Endothelial cell of hepatic sinusoid (primary cell): ENCODE data around the gene BTBD19.
"Not testable (repeated sequence)": the region's sequence is repeated elsewhere in the genome, so short reads cannot be mapped to it uniquely, and the experiment has no call there.

Experiments used
- in situ Hi-C: cut with HindIII; loops from 2 replicates; pipeline ENCODE4 v1.10.0; 2017; ENCODE audit warnings: low sequenced_read_pairs

Gene BTBD19, protein sequence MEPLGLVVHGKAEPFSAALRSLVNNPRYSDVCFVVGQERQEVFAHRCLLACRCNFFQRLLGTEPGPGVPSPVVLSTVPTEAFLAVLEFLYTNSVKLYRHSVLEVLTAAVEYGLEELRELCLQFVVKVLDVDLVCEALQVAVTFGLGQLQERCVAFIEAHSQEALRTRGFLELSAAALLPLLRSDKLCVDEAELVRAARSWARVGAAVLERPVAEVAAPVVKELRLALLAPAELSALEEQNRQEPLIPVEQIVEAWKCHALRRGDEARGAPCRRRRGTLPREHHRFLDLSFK

GRCh38 chr1:44808063-44808937, at the start of gene BTBD19:
Gene BTBD19 (plus strand): TSS chr1:44808523. CDS start chr1:44808821, 298 bp downstream.
- in situ Hi-C loops = no loop called here

- in situ Hi-C loops = no loop called here
Observed at GRCh38 chr1:44759077-44759476, 49.2 kb upstream of the BTBD19 start.

DNA sequence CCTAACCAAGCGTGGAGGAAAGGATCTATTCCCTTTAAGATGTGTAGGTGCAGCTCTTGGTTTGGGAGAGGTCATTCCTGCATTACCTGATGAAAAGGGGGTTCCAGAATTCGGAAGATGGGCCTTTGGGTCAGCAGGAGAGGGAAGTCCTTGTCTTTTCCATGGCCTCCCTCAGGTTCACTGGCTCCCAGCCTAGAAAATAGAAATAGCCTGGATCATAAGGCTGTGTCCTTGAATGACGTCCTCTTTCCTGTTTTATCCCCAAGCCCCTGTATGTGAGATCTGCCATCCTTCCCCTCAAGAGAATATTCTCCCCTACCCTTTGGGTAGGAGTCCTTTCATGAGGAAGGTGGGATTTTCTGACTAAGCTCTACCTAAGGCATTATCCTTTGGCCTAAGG, 47.4 kb upstream of the BTBD19 start:
- in situ Hi-C loops = no loop called here

DNA sequence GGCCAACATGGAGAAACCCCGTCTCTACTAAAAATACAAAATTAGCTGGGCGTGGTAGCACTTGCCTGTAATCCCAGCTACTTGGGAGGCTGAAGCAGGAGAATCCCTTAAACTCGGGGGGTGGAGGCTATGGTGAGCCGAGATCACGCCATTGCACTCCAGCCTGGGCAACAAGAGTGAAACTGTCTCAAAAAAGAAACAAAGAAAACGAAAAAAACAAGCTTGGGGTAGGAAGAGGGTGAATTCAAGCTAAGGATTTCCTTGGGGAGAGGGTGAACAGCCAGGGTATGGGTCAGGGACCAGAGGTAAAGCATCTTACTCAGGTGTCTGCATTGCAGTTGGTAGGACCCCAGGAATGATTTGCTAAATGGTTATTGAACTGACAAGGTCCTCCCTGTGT, 41.9 kb upstream of the BTBD19 start:
- in situ Hi-C loops = not testable (repeated sequence)

GRCh38 chr1:44775078-44775929, 33.0 kb upstream of the BTBD19 start, which contains the start of gene RPS8:
Gene RPS8 (plus strand): TSS chr1:44775540. CDS start chr1:44775597, 57 bp downstream.
- in situ Hi-C loops = loop anchor here (5.0 kb wide), 1 partner anchor 48 kb away; no protein-coding TSS in a partner anchor

DNA sequence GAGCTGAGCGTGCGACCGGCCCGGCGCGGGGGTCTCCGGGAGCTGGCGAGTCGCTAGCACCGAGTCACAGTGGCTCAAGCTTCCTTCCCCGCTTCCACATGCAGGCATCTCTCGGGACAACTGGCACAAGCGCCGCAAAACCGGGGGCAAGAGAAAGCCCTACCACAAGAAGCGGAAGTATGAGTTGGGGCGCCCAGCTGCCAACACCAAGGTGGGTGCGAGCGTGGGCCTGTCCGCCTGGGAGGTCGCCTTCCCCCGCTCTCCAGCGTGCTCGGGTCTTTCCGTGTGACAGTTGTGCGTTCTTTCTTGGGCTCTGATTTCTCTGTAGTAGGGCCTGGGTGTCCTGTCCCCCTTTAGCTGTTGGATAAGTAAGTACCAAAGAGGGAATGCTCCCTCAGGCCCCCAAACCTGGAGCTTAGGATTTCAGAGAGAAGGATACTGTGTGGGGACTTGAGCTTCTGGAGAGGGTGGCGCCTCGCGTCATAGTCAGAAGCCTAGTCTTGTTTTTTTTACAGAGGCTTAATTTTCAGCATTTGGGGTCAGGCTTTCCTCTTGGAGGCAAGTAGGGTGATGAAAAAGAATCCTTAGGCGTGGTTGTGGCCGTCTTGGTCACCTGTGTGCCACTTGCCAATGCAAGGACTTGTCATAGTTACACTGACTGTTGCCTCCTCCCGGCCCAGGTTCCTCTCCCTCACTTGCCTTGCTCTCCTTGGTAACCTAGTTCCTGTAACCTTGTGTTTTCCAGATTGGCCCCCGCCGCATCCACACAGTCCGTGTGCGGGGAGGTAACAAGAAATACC, 32.2 kb upstream of the BTBD19 start:
- in situ Hi-C loops = loop anchor here (5.0 kb wide), 1 partner anchor 49 kb away; no protein-coding TSS in a partner anchor

DNA sequence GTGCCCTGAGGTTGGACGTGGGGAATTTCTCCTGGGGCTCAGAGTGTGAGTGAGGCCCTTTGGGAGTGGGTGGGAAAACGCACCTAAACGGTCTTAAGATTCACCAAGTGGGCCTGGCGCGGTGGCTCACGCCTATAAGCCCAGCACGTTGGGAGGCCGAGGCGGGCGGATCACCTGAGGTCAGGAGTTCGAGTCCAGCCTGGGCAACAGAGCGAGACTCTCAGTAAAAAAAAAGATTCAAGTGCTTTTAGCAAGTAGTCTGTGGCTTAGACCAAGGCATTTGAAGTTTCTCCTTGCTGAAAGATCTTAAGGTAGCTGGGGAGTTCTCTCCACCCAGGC, 31.6 kb upstream of the BTBD19 start:
- in situ Hi-C loops = loop anchor here (5.0 kb wide), 1 partner anchor 49 kb away; no protein-coding TSS in a partner anchor

GRCh38 chr1:44777547-44777946, 30.8 kb upstream of the BTBD19 start:
- in situ Hi-C loops = loop anchor here (5.0 kb wide), 1 partner anchor 50 kb away; no protein-coding TSS in a partner anchor

- in situ Hi-C loops = loop anchor here (5.0 kb wide), 1 partner anchor 51 kb away; no protein-coding TSS in a partner anchor
Observed at GRCh38 chr1:44777969-44778635, 30.2 kb upstream of the BTBD19 start.

DNA sequence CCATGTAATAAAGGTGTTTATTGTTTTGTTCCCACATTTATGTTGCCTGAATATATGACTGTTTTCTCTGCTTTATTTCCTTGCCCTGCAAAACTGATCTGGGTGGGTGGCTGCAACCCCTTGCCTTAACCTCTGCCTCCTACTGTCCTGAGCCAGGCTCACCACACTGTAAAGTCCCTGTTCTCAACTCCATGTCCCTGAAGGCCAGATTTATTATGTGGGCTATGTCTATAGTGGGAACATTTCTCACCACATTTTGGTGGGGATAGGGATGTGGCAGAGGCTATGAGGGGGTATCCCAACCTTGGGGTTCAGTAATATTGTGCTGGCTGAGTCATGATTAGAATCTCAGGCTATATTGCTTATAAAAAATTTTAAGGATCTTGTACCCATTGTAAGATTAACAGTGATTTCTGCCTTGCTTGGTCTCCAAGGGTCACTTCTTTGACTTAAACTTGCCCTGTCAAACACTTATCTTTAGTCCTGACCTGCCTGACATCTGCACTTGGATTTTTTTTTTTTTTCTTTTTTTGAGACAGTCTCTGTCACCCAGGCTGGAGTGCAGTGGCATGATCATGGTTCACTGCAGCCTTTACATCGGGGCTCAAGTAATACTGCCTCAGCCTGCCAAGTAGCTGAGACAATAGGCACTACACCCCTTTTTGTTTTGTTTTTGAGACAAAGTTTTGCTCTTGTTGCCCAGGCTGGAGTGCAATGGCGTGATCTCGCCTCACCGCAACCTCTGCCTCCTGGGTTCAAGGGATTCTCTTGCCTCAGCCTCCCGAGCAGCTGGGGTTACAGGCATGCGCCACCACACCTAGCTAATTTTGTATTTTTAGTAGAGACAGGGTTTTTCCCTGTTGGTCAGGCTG, 29.4 kb upstream of the BTBD19 start:
- in situ Hi-C loops = loop anchor here (5.0 kb wide), 1 partner anchor 52 kb away; no protein-coding TSS in a partner anchor

DNA sequence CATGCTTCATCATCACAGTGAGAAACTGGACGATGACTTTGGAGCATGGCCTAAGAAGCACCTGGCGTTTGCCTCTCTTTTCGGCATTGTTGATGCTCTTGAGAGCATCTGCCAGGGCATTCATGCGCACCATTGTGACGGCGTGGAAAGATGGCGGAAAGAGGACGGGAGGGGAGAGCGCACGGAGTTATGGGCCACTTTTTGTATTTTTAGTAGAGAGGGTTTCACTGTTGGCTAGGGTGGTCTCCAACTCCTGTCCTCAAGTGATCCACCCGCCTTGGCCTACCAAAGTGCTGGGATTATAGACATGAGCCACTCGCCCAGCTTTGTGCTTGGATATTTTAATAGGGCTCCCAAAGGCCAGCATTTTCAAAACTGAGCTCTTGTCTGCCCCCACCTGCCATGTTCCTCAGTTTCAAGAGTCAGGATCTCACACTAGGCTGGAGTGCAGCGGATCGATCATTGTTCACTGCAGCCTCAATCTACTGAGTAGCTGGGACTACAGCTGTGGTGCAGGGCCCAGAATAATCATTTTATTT, 27.7 kb upstream of the BTBD19 start:
- in situ Hi-C loops = no loop called here

DNA sequence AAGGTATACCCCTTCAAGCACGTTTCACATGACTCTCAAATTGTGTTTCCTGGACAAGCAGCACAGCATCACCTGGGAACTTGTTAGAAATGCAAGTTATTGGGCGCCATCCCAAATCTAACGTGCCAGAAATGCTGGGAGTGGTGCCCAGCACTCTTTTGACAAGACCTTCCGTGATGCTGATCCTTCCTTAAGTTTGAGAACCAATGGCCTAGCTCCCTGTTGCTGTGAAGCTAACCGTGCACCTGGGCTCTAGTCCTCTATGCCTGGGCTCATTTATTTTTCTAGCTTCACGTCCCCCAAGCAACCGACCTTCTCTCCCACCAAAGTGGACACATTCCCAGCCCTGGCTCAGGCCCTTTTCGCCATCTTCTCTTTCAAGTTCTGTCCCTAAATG, 24.6 kb upstream of the BTBD19 start:
- in situ Hi-C loops = no loop called here

DNA sequence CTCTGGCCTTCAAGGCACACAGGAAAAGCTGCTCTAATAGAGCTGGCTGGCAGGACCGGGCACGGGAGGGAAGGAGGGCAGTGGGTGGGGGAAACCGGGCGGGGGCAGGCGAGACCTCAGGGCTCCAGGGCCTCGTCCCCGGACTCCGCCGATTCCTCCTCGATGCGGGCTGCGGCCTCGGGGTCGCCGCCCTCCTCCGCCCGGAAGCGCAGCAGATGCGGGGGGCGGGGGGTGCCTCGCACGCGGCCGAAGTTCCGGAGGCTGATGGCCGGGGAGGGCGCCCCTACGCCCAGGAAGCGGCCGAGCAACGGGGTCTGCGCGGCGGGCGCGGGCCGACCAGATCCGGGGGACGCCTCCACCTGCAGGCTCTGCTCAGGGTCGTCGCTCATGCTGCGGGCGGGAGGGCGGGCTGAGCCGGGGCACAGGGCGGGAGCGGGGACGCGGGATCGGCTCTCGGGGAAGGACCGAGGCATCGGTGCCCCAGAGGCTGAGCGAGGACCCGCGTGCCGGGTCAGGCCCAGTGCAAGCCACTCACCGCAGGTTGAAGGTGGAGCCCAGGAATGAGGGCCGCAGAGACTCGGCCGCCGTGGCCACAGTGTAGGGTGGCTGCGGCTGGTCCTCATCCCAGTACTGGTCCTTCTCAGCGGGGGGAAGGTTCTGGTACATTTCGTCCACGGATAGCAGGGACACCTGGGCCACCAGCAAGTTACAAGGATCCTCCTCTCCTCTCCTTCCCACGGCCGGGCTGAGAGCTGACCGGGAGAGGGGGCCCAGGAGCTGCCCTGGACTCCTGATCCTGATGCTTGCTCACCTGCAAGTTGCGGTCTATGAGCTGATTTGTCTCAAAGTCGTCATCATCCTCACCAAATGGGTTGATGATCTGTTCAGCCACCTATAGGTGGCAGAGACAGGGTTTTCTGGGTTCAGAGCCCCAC, 24.0 kb upstream of the BTBD19 start:
- in situ Hi-C loops = no loop called here

DNA sequence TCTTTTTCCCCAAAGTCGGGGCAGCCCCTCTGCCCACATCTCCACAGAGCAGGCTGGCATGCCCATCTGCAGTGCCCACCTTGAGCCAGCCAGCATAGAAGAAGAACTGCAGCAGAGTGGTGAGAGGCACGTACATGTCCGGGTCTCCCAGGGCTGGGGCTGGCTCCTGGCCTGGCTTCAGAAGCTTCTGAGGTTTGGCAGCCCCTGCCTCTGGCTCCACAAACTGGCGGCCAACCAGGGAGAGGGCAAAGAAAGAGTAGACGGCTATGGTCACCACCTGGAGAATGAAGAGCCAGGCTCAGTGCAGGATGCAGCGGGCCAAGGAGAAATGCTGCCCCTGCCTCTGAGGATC, 23.3 kb upstream of the BTBD19 start:
- in situ Hi-C loops = no loop called here

DNA sequence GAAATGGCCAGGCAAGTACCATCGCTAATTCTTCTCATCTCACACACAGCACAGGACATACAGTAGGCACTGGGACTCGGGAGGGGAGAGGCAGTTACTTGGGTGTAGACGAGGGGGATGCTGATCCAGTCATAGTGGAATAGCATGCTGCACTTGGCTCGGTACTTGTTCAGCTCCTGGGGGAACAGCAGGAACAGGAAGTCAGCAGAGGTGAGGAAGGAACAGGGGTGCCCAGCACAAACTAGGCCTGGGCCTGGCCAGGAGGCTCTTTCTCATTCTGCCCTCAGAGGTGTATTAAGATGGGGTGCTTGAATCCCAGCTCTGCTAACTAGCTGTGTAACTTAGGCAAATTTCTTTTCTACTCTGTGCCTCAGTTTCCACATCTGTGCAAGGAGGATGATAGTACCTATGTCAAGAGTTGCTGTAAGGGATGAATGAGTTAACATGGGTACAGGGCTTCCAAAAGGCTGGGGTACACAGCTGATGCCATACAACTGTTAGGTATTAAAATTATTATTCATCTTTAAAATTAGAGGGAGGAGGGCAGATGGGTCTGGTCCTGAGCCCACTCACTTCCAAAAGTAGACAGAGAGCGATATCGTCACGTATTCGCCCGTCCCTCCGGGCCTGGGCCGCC, 22.7 kb upstream of the BTBD19 start:
- in situ Hi-C loops = no loop called here

GRCh38 chr1:44786138-44786840, 22.0 kb upstream of the BTBD19 start:
- in situ Hi-C loops = no loop called here
